GM20000 (cell line): ENCODE measurements around the gene ZNF710.

Experiments
- DNase-seq: peaks from one replicate; pipeline ENCODE4 v3.0.0; 2012; ENCODE audit warnings: low spot score
- CTCF ChIP-seq: IDR thresholded peaks from 2 replicates; pipeline ENCODE4 v1.5.1; 2012; ENCODE audit warnings: mild to moderate bottlenecking, control low read depth; ENCODE audit errors: extremely low read depth, missing control alignments

ZNF710 gene

GRCh38 chr15:90113166-90113565, 112.0 kb downstream of the ZNF710 start:
- no peak for DNase-seq
- TF ChIP-seq CTCF = no peak

- no peak for TF ChIP-seq CTCF
Measured at GRCh38 chr15:90114451-90114901, 113.4 kb downstream of the ZNF710 start.

GRCh38 chr15:90115783-90116182, 114.7 kb downstream of the ZNF710 start:
- DNase-seq = no peak
- no peak for TF ChIP-seq CTCF

More at GRCh38 chr15:90114451-90114901, 113.4 kb downstream of the ZNF710 start:
- no peak for DNase-seq

- TF ChIP-seq CTCF = no peak
- DNase-seq = no peak
Measured at GRCh38 chr15:90119367-90119766, 118.2 kb downstream of the ZNF710 start.

GRCh38 chr15:90121086-90121485, 120.0 kb downstream of the ZNF710 start:
- TF ChIP-seq CTCF = no peak
- no peak for DNase-seq

GRCh38 chr15:90124507-90124906, 123.4 kb downstream of the ZNF710 start:
- DNase-seq = no peak
- no peak for TF ChIP-seq CTCF

GRCh38 chr15:90126022-90126421, 124.9 kb downstream of the ZNF710 start:
- TF ChIP-seq CTCF = no peak
- DNase-seq = no peak
